Stimulated activated naive B cell treated with anti-CD40 and anti-IgM and Interleukin-4, amounts not matched to agents 10 μg/mL and 1 μg/mL and 100 μg/mL, for 72 hours (primary cell): ENCODE measurements around the gene PI4K2A.

Experiments used
- ATAC-seq, 2 donors: fragments of 150-1000 bp; cut with Tn5 transposase; replicated peaks; 2 replicates each; pipeline ENCODE4 v1.10.0; 2021; ENCODE audit warnings: moderate library complexity in 1 of 2
- DNase-seq: peaks from one replicate; pipeline ENCODE4 v3.0.0; 2021
- H3K27ac Mint-ChIP-seq: one replicate; pipeline ENCODE4 v1.8.0; 2022; ENCODE audit warnings: mild to moderate bottlenecking, mixed read lengths
- H3K27me3 Mint-ChIP-seq, 2 donors: one replicate each; pipeline ENCODE4 v1.8.0; 2022; ENCODE audit warnings: mixed read lengths in 2 of 2
- H3K36me3 Mint-ChIP-seq, 2 donors: one replicate each; pipeline ENCODE4 v1.8.0; 2022; ENCODE audit warnings: mixed read lengths in 2 of 2, mild to moderate bottlenecking in 1 of 2
- H3K4me1 Mint-ChIP-seq, 2 donors: one replicate each; pipeline ENCODE4 v1.8.0; 2022; ENCODE audit warnings: mixed read lengths in 2 of 2, mild to moderate bottlenecking in 1 of 2
- H3K4me3 Mint-ChIP-seq, 2 donors: one replicate each; pipeline ENCODE4 v1.8.0; 2022; ENCODE audit warnings: mild to moderate bottlenecking in 2 of 2, mixed read lengths in 2 of 2, moderate library complexity in 1 of 2
- H3K9me3 Mint-ChIP-seq, 2 donors: one replicate each; pipeline ENCODE4 v1.8.0; 2022; ENCODE audit warnings: mixed read lengths in 2 of 2, mild to moderate bottlenecking in 1 of 2

The PI4K2A gene

DNA sequence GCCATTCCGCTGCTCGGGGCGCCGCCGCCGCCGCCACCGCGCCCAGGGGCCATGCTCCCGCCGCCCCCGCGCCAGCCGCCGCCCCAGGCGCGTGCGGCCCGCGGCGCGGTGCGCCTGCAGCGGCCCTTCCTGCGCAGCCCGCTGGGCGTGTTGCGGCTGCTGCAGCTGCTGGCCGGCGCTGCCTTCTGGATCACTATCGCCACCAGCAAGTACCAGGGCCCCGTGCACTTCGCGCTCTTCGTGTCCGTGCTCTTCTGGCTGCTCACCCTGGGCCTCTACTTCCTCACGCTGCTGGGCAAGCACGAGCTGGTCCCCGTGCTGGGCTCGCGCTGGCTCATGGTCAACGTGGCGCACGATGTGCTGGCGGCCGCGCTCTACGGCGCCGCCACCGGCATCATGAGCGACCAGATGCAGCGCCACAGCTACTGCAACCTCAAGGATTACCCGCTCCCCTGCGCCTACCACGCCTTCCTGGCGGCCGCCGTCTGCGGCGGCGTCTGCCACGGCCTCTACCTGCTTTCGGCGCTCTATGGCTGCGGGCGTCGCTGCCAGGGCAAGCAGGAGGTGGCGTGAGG is 73.4 kb downstream of the PI4K2A start:
- H3K9me3 Mint-ChIP-seq = no peaks in the 10 kb centered on the region
- H3K4me3 Mint-ChIP-seq = peak overlapping the region; percentile 95 to 98
- peak; percentile 79 to 81 for ATAC-seq
- H3K27ac Mint-ChIP-seq = peak overlapping the region; percentile 97
- peaks cover 13 to 31% of the 10 kb centered on the region in 2 donors for H3K4me1 Mint-ChIP-seq
- H3K36me3 Mint-ChIP-seq = peaks cover 0 to 1% of the 10 kb centered on the region in 2 donors
- DNase-seq = peak; percentile 37
- peaks cover 27 to 37% of the 10 kb centered on the region in 2 donors for H3K27me3 Mint-ChIP-seq

DNA sequence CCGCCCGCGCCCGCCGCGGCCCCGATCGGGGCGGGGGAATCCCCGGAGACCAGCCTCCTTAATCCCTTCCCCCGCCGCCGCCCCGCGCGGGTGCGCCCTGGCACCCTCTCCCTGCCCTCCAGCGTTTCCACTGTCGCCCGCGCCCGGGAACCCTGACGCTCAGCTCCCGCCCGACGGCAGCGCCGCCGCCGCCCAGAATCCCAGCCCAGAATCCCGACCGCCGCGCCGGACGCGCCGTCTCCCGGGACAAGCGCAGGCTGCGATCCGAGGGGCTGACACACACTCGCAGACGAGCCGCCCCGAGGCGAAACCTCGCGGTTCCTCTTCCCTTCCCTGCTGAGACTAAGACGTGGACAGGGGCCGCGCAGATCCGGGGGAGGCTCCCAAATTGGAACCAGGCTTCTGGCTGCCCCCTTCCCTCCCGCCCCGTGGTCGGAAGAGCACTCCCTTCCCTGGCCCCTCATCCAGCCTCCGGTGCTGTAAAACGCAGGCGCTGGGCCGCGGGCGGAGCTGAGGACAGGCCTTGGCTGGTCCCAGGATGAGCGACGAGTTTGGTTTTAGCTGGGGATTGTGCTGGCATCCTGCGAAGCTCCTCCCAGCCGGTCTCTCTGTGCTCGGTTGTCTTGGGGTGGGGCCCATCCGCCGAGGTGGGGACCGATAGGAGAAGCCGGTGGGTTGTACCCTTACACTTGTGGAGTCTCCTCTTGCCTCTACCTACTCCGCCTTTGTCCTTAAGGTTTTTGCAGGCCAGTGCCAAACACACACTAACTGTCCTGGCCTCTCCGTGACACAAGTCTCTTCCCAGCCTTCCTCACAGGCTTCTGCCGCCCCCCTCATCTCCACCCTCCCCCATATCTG is 74.2 kb downstream of the PI4K2A start:
- peak; percentile 71 to 72 for ATAC-seq
- peaks cover 0 to 1% of the 10 kb centered on the region in 2 donors for H3K36me3 Mint-ChIP-seq
- H3K27ac Mint-ChIP-seq = peak overlapping the region; percentile 97
- H3K4me1 Mint-ChIP-seq = peaks cover 13 to 24% of the 10 kb centered on the region in 2 donors
- peak; percentile 37 for DNase-seq
- H3K4me3 Mint-ChIP-seq = peak overlapping the region; percentile 95 to 98
- peaks cover 23 to 30% of the 10 kb centered on the region in 2 donors for H3K27me3 Mint-ChIP-seq
- no peaks in the 10 kb centered on the region for H3K9me3 Mint-ChIP-seq

DNA sequence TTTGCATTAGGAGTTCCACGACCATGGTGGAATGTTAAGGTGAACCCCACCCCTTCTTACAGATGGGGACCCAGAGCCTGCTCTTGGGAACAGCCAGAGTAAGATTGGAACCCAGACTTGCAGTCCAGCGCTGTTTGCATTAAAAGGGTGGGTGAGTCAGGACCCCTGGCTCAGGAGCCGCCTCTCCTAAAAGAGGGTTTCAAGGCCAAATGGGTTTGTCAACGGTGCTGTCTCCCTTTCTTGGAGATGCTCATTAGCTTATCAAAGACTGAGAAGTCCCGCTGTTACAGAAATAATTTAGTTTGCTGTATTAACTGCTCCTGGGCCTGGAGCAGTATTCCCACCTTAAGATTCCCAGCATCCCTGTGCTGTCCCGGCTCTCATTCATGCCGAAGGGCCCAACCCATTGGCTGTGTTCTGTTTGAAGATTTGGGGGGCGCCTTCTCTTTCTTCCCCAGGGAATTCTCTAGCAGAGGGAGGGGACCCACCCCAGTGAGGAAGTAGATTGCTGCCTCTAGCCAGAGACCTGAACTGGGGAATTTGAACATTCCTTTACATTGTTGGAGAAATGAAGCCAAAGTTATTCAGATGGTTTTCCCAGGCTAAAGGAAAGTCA is 74.9 kb downstream of the PI4K2A start:
- peak overlapping the region; percentile 20 for H3K27ac Mint-ChIP-seq
- H3K9me3 Mint-ChIP-seq = no peaks in the 10 kb centered on the region

DNA sequence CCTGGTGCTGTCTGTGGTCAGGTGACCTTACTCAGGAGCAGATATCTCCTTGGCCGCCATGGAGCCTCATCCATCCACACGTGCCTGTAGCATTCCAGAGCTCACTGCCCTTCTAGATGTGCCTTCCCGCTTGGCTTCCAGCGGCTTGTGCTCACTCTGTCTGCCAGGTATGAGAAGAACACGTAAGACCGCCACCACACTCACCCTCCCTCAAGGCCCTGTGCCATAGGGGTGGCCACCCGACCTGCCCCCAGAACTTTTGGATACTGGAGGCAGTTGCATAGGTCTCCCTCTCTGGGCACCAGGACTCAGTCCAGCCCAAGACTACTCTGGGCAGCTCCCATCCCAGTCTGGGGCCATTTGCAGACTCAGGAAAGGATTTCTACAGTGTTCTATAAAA is 77.2 kb downstream of the PI4K2A start:
- no peak overlapping the region for H3K4me3 Mint-ChIP-seq
- H3K27ac Mint-ChIP-seq = no peak overlapping the region
- no peaks in the 10 kb centered on the region for H3K9me3 Mint-ChIP-seq
- H3K27me3 Mint-ChIP-seq = peaks cover 13 to 17% of the 10 kb centered on the region in 2 donors
- peaks cover 0 to 1% of the 10 kb centered on the region in 2 donors for H3K36me3 Mint-ChIP-seq
- DNase-seq = no peak
- ATAC-seq = no peak
- peaks cover 11 to 21% of the 10 kb centered on the region in 2 donors for H3K4me1 Mint-ChIP-seq

More for the DNA sequence above, 74.9 kb downstream of the PI4K2A start:
- no peak for ATAC-seq
- Mint-ChIP-seq H3K36me3 (peaks cover 0 to 1% of the 10 kb centered on the region in 2 donors), H3K4me1 (peaks cover 13 to 22% of the 10 kb centered on the region in 2 donors), H3K27me3 (peaks cover 23% of the 10 kb centered on the region in 2 donors), H3K4me3 (peak overlapping the region; percentile 95 to 98)
- DNase-seq = no peak

DNA sequence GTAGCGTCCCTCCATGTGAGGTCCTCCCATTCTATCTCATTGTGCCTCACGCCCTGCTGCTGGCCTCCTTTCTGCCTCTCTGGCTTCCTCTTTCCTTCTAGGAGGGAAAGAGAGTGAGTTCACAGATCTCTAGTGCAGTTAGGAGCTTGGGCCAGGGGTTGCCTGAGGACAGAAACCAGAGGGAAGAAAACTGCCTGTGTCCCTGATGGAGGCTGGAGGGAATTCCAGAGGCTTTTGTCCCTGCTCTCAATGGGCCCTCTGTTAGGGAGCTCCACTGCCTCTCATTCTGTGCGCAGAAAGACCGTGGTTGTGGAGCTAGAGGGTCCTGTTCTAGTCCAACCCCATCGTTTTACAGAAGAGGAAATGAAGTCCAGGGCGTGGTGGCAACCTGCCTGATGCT is 77.7 kb downstream of the PI4K2A start:
- ATAC-seq = no peak
- Mint-ChIP-seq H3K36me3 (peaks cover 0 to 1% of the 10 kb centered on the region in 2 donors), H3K9me3 (no peaks in the 10 kb centered on the region)

DNA sequence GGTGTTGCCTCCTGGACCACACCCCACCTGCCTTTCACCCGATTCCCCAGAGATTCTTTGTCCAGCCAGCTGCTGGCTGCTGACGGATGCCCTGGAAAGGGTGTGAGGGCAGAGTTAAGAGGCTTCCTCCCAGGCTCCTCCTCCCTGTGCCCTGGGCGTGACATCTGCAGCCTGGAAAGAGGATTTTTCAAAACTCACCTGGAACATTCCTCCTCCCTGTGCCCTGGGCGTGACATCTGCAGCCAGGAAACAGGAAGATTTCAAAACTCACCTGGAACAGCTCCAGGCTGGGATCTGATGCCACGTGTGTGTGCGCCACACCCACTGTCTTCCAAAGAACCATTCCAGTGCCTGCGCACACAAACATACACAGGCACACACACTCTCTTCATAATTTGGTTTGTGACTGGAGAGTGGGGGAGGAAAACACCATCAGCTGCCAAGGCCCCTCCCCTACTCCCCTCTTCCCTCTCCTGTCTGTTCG is 78.2 kb downstream of the PI4K2A start:
- Mint-ChIP-seq H3K27me3 (peaks cover 6 to 12% of the 10 kb centered on the region in 2 donors), H3K4me1 (peaks cover 6 to 14% of the 10 kb centered on the region in 2 donors), H3K27ac (no peak overlapping the region), H3K36me3 (peaks cover 0 to 1% of the 10 kb centered on the region in 2 donors), H3K4me3 (no peak overlapping the region), H3K9me3 (no peaks in the 10 kb centered on the region)
- DNase-seq (no peak), ATAC-seq (no peak)

More for the DNA sequence above, 77.7 kb downstream of the PI4K2A start:
- H3K27me3 Mint-ChIP-seq = peaks cover 8 to 12% of the 10 kb centered on the region in 2 donors
- no peak overlapping the region for H3K27ac Mint-ChIP-seq
- no peak for DNase-seq
- H3K4me1 Mint-ChIP-seq = peaks cover 6 to 16% of the 10 kb centered on the region in 2 donors
- no peak overlapping the region for H3K4me3 Mint-ChIP-seq

DNA sequence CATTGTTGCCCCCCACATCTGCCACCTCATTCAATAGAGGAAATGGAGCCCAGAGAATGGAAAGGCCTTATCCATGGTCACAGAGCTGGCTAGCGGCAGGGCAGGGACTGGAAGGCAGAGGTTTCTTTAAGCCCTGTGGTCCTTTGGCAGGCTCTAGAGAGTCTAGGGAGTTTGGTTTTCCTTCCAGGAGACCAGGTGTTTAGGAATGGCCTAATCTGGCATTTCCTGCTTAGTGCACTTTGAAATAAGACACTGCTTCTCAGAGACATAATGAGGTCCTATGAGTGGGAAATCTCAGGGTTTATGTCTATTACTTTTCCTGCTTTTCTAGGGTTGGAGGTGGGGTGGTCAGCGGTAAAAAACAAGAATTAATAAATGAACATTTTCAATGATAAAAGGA is 79.1 kb downstream of the PI4K2A start:
- Mint-ChIP-seq H3K4me1 (peaks cover 0 to 5% of the 10 kb centered on the region in 2 donors), H3K9me3 (no peaks in the 10 kb centered on the region), H3K4me3 (no peak overlapping the region), H3K36me3 (peaks cover 0 to 1% of the 10 kb centered on the region in 2 donors), H3K27ac (no peak overlapping the region), H3K27me3 (peaks cover 0 to 12% of the 10 kb centered on the region in 2 donors)
- DNase-seq (no peak), ATAC-seq (no peak)

DNA sequence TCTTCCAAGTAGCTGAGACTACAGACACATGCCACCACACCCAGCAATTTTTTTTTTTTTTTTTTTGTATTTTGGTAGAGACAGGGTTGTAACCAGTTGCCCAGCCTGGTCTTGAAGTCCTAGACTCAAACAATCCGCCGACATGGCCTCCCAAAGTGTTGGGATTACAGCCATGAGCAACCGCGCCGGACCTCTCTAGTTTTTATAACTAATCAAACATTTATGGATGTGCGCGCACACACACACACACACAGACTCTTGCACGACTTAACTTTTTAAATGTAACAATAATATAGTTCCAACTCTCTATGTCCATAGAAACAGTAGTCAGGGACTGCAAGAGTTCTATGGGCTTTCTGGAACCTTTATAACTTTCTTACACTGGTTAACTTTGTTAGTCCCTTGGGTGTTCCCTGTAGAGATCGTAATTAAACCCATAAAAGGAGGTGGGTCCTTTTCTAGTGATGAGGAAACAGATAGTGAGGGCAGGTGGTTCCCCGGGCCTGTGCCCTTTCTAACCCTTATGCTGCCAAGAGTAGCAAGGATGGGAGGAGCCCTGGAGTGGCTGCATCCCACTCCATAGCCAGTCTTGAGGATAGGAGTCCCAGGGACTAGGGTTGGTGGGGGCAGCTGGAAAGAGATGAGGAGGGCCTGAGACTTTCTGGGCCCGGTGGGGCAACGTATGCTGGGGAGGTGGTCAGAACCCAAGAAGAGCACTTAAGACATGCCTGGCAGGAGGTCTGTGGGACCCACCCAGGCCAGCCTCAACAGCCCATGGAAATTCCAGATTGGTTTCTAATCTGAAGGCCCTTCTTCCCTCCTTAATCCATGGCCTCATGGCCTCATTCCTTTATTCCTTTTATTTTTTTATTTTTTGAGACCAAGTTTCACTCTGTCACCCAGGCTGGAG is 81.7 kb downstream of the PI4K2A start:
- H3K27ac Mint-ChIP-seq = no peak overlapping the region
- DNase-seq (no peak), ATAC-seq (no peak)
- H3K4me3 Mint-ChIP-seq = no peak overlapping the region
- H3K4me1 Mint-ChIP-seq = no peaks in the 10 kb centered on the region
- H3K27me3 Mint-ChIP-seq = peaks cover 0 to 12% of the 10 kb centered on the region in 2 donors
- H3K9me3 Mint-ChIP-seq = no peaks in the 10 kb centered on the region
- peaks cover 0 to 1% of the 10 kb centered on the region in 2 donors for H3K36me3 Mint-ChIP-seq

DNA sequence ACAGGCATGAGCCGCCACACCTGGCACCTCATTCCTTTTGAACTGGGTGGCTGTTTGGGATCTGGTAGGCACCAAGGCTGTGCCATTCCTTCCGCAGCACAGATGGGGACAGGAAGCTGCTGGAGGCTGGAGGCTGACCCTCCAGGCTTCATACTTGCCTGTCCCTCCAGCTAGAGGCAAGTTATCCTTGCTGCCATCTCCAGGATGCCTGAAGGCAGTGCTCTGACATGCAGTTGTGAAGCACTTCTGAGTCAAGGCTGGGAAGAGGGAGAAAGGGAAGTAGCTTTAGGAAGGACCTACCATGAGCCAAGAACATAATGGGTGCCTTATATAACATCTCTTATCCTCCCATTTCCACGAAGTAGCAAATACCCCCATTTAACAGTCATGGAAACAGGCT is 82.5 kb downstream of the PI4K2A start:
- peaks cover 0 to under 1% of the 10 kb centered on the region in 2 donors for H3K36me3 Mint-ChIP-seq

DNA sequence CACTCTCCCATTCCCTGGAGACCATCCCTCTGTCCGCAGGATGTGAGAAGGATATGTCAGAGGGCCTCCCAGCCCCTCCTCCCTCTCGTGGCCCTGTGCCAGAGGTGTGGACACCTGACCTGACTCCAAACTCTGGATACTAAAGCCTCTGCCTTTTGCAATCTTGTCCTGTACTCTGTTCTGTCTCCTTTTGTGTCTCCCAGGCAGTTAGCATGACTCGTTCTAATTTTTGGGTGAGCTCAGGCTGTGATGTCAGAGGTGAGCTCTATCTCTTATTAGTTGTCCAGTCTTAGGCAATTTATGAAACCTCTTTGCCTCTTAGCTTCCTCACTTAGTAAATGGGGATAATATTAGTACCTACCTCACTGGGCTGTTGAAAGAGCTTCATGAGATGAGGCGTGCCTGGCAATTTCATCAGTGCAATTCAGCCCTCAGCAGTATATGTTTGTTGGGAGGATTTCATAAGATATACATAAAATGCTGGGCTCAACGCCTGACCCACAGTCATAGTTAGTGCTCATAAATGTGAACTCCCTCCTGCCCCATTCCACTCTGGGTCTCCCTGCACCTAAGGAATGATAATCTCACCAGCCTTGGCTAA is 84.0 kb downstream of the PI4K2A start:
- H3K27ac Mint-ChIP-seq = no peak overlapping the region

More for the DNA sequence above, 82.5 kb downstream of the PI4K2A start:
- no peaks in the 10 kb centered on the region for H3K9me3 Mint-ChIP-seq
- no peak overlapping the region for H3K27ac Mint-ChIP-seq
- no peak for DNase-seq
- no peaks in the 10 kb centered on the region for H3K4me1 Mint-ChIP-seq
- no peak for ATAC-seq
- peaks cover 0 to 6% of the 10 kb centered on the region in 2 donors for H3K27me3 Mint-ChIP-seq
- no peak overlapping the region for H3K4me3 Mint-ChIP-seq

More for the DNA sequence above, 84.0 kb downstream of the PI4K2A start:
- no peaks in the 10 kb centered on the region for H3K9me3 Mint-ChIP-seq
- no peaks in the 10 kb centered on the region for H3K36me3 Mint-ChIP-seq
- peaks cover 5 to 6% of the 10 kb centered on the region in 2 donors for H3K27me3 Mint-ChIP-seq
- ATAC-seq = no peak
- no peak for DNase-seq
- no peak overlapping the region for H3K4me3 Mint-ChIP-seq
- H3K4me1 Mint-ChIP-seq = peaks cover 0 to 2% of the 10 kb centered on the region in 2 donors
